ENCODE results near the gene TRIP12.

DNA sequence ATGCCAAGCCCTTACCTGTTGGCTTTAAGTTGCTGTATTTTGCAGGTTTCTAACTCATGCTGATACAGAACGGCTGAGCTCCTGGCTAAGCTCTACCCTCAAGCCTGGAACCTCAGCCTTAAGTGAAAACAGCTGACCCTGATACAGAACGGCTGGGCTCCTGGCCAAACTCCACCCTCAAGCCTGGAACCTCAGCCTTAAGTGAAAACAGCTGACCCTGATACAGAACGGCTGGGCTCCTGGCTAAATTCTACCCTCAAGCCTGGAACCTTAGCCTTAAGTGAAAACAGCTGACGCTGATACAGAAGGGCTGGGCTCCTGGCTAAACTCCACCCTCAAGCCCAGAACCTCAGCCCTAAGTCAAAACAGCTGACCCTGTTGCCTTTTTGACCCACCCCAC is 189.9 kb downstream of the TRIP12 start:
- TF ChIP-seq, protein P1, sequence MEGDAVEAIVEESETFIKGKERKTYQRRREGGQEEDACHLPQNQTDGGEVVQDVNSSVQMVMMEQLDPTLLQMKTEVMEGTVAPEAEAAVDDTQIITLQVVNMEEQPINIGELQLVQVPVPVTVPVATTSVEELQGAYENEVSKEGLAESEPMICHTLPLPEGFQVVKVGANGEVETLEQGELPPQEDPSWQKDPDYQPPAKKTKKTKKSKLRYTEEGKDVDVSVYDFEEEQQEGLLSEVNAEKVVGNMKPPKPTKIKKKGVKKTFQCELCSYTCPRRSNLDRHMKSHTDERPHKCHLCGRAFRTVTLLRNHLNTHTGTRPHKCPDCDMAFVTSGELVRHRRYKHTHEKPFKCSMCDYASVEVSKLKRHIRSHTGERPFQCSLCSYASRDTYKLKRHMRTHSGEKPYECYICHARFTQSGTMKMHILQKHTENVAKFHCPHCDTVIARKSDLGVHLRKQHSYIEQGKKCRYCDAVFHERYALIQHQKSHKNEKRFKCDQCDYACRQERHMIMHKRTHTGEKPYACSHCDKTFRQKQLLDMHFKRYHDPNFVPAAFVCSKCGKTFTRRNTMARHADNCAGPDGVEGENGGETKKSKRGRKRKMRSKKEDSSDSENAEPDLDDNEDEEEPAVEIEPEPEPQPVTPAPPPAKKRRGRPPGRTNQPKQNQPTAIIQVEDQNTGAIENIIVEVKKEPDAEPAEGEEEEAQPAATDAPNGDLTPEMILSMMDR (IDR thresholded peaks at IDR 0.05; ENCODE audit: low read length): no peak
- TF ChIP-seq EZH2 (optimal IDR thresholded peaks at IDR 0.05; ENCODE audit: low read depth, low read length): no peak

Data from MM.1S (cell line).